Heart left ventricle (tissue), 16 donors: ENCODE measurements around the gene NTM. TPM values are rescaled to one million over a fixed set of nuclear protein-coding genes. Genes with fewer than 3 reads are reported as not detected.

Experiments
- ATAC-seq, 4 donors: fragments of 200-7000 bp; cut with Tn5 transposase; one replicate each; pipeline ENCODE4 v1.9.1; 2020 to 2022; ENCODE audit warnings: moderate library complexity in 4 of 4, mild to moderate bottlenecking in 3 of 4, moderate number of reproducible peaks in 1 of 4
- DNase-seq, 5 donors: peaks; one replicate each; pipeline ENCODE4 v3.0.0-alpha.2; 2020
- H3K27ac ChIP-seq, 12 donors: fragments of 200-600 bp; sonication (generic) in 4 of 12; one replicate each; pipeline versions ENCODE4 v1.5.0 to v1.8.0; 2016 to 2022; ENCODE audit warnings: mild to moderate bottlenecking in 2 of 12
- H3K27me3 ChIP-seq, 9 donors: fragments of 200-600 bp; sonication (generic) in 2 of 9; one replicate each; pipeline versions ENCODE4 v1.5.1 to v1.8.0; 2016 to 2022; ENCODE audit warnings: mild to moderate bottlenecking in 3 of 9
- H3K36me3 ChIP-seq, 9 donors: fragments of 200-600 bp; sonication (generic) in 2 of 9; one replicate each; pipeline versions ENCODE4 v1.5.0 to v1.8.0; 2018 to 2022; ENCODE audit warnings: mild to moderate bottlenecking in 2 of 9
- H3K4me1 ChIP-seq, 12 donors: fragments of 200-600 bp; sonication (generic) in 4 of 12; one replicate each; pipeline versions ENCODE4 v1.5.0 to v1.8.0; 2016 to 2022; ENCODE audit warnings: mild to moderate bottlenecking in 3 of 12
- H3K4me3 ChIP-seq, 12 donors: fragments of 200-600 bp; sonication (generic) in 4 of 12; one replicate each; pipeline versions ENCODE4 v1.5.0 to v1.8.0; 2017 to 2022; ENCODE audit warnings: mild to moderate bottlenecking in 9 of 12, moderate library complexity in 4 of 12
- H3K9me3 ChIP-seq, 12 donors: fragments of 200-600 bp; sonication (generic) in 4 of 12; one replicate each; pipeline versions ENCODE4 v1.5.0 to v1.8.0; 2016 to 2022; ENCODE audit warnings: mild to moderate bottlenecking in 1 of 12
- CTCF ChIP-seq, 12 donors: fragments of 200-600 bp; sonication (generic) in 4 of 12; IDR thresholded peaks; one replicate each; pipeline versions ENCODE4 v1.5.0 to v1.8.0; 2018 to 2022; ENCODE audit warnings: antibody characterized with exemption in 12 of 12, mild to moderate bottlenecking in 5 of 12
- POLR2A ChIP-seq, 2 donors: fragments of 450-650 bp; IDR thresholded peaks; one replicate each; pipeline ENCODE4 v1.6.1; 2017; ENCODE audit warnings: antibody characterized with exemption in 2 of 2, mild to moderate bottlenecking in 2 of 2, moderate library complexity in 2 of 2
- WGBS, 4 donors: extraction: QIAGEN DNeasy Blood & Tissue Kit in 2 of 4; methylation state at CpG; one replicate each; pipeline versions ENCODE4 v1.1.5 to v1.1.7; 2013 to 2018; 5-methylcytosine and 5-hydroxymethylcytosine counted together
- intact Hi-C, 10 donors: fragments of 100-400 bp; cut with DNase I; formaldehyde crosslinking; loops; one replicate each; pipeline versions ENCODE4 v1.11.1 to v1.14.2; 2022
- polyA plus RNA-seq, 2 donors: library from polyadenylated mRNA; stranded (reverse); fragments of 200-250 nt; gene quantifications; one replicate each; pipeline ENCODE4 v1.2.3, GENCODE V29; 2013
- total RNA-seq, 9 donors: library from RNA; depleted of rRNA in 2 of 9; stranded (reverse); fragments of >200 nt in 2 of 9; fragmentation: NEBNext Ultra II Directional in 3 of 9; extraction: Animal tissue kit (Norgen Biotek cat#: 25700) in 3 of 9; gene quantifications; one replicate each; pipeline versions ENCODE4 v1.1.0 to v1.2.4, GENCODE V29; 2016 to 2023
- donor health status: ischemic (EF 13 %, LVEDD 7.1; RV severe dilation, severe dysfunction).
- donor health status: healthy with polysubstance abuse.
- donor health status: DM: no; HTN: yes; CAD: no.
- donor health status: DM: no; HTN: no; CAD: no.
- donor health status: ischemic (EF 25% LVEDD 6.9; RV normal size, moderate dysfunction).
- donor health status: ischemic (EF 25% LVEDD 5.7; RV mildly dilated, moderate dysfunction).
- donor health status: healthy.
- donor health status: DM: yes; HTN: yes; CAD: no.
- donor health status: ischemic (EF 35%, LVEDD 5.7; RV mildly dilated, moderate dysfunction).
- donor health status: nonischemic (EF 11% LVEDD 7.7; RV severe dilation, severe dysfunction).
- donor health status: DM: yes; HTN: yes; CAD: no.
- donor health status: PGD.
- donor health status: ischemic (EF 29% LVEDD 5.4; RV normal size, mild dysfunction).
- donor health status: nonischemic (EF 23%, LVEDD 6.1; RV moderate dilation, normal function).

The NTM gene
- total and polyA plus RNA-seq, 11 donors = 0.40 to 7.7 (median 1.5) TPM

- Histone ChIP-seq H3K9me3 (no peaks in the 10 kb centered on the region), H3K27me3 (no peaks in the 10 kb centered on the region), H3K36me3 (no peaks in the 10 kb centered on the region), H3K4me1 (peaks cover 0 to 7% (median 0%) of the 10 kb centered on the region in 12 donors), H3K4me3 (no peak overlapping the region), H3K27ac (no peak overlapping the region)
- intact Hi-C loops = loop anchor here in 5 of 10 donors (5.0 to 10.0 kb wide), 3 partner anchors 91 to 199 kb away; no protein-coding TSS in a partner anchor
- 89 to 96% (median 92%) methylated on average over 2 of the region's 2 CpGs for WGBS, 4 donors
- DNase-seq = no peak
- no peak for ATAC-seq
- no peak for TF ChIP-seq POLR2A (IDR thresholded peaks at IDR 0.05)
- no peak for TF ChIP-seq CTCF (IDR thresholded peaks at IDR 0.05)
Measured at GRCh38 chr11:132311703-132312102, 941.3 kb downstream of the NTM start.

GRCh38 chr11:132312161-132312560 lies 941.7 kb downstream of the NTM start:
- Histone ChIP-seq H3K4me3 (no peak overlapping the region), H3K36me3 (no peaks in the 10 kb centered on the region), H3K27me3 (no peaks in the 10 kb centered on the region), H3K4me1 (peaks cover 0 to 7% (median 0%) of the 10 kb centered on the region in 12 donors), H3K9me3 (no peaks in the 10 kb centered on the region), H3K27ac (no peak overlapping the region)
- 77 to 87% (median 85%) methylated on average over 5 of the region's 5 CpGs for WGBS, 4 donors
- TF ChIP-seq POLR2A (IDR thresholded peaks at IDR 0.05) (no peak), CTCF (IDR thresholded peaks at IDR 0.05) (no peak)
- intact Hi-C loops = loop anchor here in 5 of 10 donors (5.0 to 10.0 kb wide), 3 partner anchors 90 to 200 kb away; no protein-coding TSS in a partner anchor
- ATAC-seq = no peak
- DNase-seq = no peak

GRCh38 chr11:132312701-132313111 lies 942.3 kb downstream of the NTM start:
- TF ChIP-seq POLR2A (IDR thresholded peaks at IDR 0.05) (no peak), CTCF (IDR thresholded peaks at IDR 0.05) (peak; percentile 39 to 67 (median 56))
- Histone ChIP-seq H3K27ac (no peak overlapping the region), H3K36me3 (no peaks in the 10 kb centered on the region), H3K4me1 (peaks cover 0 to 7% (median 0%) of the 10 kb centered on the region in 12 donors), H3K9me3 (no peaks in the 10 kb centered on the region), H3K4me3 (no peak overlapping the region), H3K27me3 (no peaks in the 10 kb centered on the region)
- ATAC-seq (peak in 2 of 4 donors; percentile 48 to 52), DNase-seq (no peak)
- 20 to 30% (median 24%) methylated on average over 6 to 8 of the region's 8 CpGs for WGBS, 4 donors
- intact Hi-C loops = loop anchor here in 5 of 10 donors (5.0 to 10.0 kb wide), 3 partner anchors 90 to 200 kb away; no protein-coding TSS in a partner anchor

GRCh38 chr11:132314911-132315455 lies 944.6 kb downstream of the NTM start:
- Histone ChIP-seq H3K9me3 (no peaks in the 10 kb centered on the region), H3K27ac (no peak overlapping the region), H3K4me1 (peaks cover 0 to 7% (median 0%) of the 10 kb centered on the region in 12 donors), H3K4me3 (no peak overlapping the region), H3K27me3 (peaks cover 0 to 7% (median 0%) of the 10 kb centered on the region in 9 donors), H3K36me3 (no peaks in the 10 kb centered on the region)
- intact Hi-C loops = loop anchor here in 5 of 10 donors (5.0 to 10.0 kb wide), 3 partner anchors 87 to 203 kb away; no protein-coding TSS in a partner anchor
- WGBS, 4 donors = 79 to 81% (median 79%) methylated on average over 5 of the region's 5 CpGs
- ATAC-seq = no peak
- no peak for TF ChIP-seq POLR2A (IDR thresholded peaks at IDR 0.05)
- no peak for TF ChIP-seq CTCF (IDR thresholded peaks at IDR 0.05)
- DNase-seq = no peak
